SH-SY5Y (cell line): ENCODE measurements around the gene HERPUD1.

Source experiments
- GATA2 ChIP-seq: IDR thresholded peaks from 2 replicates; pipeline ENCODE4 v1.6.1; 2011; ENCODE audit warnings: mild to moderate bottlenecking, low read depth, low read length
- GATA3 ChIP-seq: IDR thresholded peaks from 2 replicates; pipeline ENCODE4 v1.6.1; 2011; ENCODE audit warnings: low read depth, mild to moderate bottlenecking, low read length, moderate library complexity

DNA sequence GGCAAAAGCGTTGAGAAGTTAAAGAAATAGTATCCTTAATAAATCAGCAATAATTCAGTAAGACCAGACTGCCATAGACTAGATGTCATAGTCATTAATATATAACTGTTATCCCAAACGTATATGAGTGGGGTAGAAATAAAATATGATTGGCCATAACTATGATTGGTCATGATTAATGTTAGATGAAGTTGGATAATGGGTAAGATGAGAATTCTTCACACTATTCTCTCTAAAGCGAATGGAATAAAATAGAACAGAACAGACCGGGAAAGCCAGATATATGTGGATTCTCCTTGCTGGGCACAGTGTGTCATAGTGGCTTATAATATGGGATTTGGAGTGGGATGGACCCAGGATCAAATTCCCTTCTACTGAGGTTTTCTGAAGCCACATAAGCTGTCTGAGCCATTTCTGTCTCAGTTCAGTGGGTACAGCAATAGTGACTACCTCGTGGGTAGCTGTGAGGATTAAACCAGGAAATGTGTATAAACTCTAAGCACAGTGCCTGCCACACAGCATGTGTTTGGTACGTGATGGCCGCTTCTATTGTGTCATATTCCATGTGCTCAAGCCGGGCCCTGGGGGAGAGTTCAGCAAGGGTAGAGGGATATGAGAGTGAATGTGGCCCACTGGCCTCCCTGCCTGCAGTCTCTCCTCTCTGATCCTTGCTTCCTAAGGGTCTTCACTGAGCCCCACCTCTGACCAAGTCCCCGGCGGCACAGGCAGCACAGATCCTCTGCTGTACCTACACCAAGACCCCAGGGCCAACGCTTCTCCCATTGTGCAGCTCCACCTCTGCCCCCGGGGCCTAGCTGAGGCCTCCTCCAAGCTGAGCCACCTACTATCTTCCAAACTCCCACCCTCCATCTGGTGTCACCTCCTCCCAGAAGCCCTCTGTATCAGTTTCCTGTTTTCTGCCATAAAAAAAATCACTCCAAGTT, 33.5 kb downstream of the HERPUD1 start:
- no peak for TF ChIP-seq GATA2
- no peak for TF ChIP-seq GATA3
